GM12873 (cell line): Measurements from ENCODE around the gene TTC31.

Experiments
- CTCF ChIP-seq: IDR thresholded peaks from 2 replicates; pipeline ENCODE4 v1.5.1; 2012; ENCODE audit warnings: low read depth, mild to moderate bottlenecking, moderate library complexity, low read length, control low read depth; ENCODE audit not compliant: insufficient read depth; ENCODE audit errors: missing control alignments

The TTC31 gene

GRCh38 chr2:74482801-74483674 is at the start of gene TTC31, which contains the start of gene CCDC142:
TTC31 (plus strand) TSS chr2:74483081; CDS start chr2:74483096, 15 bp downstream.
CCDC142 (minus strand) TSS chr2:74482998; CDS start chr2:74482837, 161 bp downstream.
- peak; percentile 94 for TF ChIP-seq CTCF

GRCh38 chr2:74436111-74436805 is 46.6 kb upstream of the TTC31 start:
- TF ChIP-seq CTCF, result no peak

DNA sequence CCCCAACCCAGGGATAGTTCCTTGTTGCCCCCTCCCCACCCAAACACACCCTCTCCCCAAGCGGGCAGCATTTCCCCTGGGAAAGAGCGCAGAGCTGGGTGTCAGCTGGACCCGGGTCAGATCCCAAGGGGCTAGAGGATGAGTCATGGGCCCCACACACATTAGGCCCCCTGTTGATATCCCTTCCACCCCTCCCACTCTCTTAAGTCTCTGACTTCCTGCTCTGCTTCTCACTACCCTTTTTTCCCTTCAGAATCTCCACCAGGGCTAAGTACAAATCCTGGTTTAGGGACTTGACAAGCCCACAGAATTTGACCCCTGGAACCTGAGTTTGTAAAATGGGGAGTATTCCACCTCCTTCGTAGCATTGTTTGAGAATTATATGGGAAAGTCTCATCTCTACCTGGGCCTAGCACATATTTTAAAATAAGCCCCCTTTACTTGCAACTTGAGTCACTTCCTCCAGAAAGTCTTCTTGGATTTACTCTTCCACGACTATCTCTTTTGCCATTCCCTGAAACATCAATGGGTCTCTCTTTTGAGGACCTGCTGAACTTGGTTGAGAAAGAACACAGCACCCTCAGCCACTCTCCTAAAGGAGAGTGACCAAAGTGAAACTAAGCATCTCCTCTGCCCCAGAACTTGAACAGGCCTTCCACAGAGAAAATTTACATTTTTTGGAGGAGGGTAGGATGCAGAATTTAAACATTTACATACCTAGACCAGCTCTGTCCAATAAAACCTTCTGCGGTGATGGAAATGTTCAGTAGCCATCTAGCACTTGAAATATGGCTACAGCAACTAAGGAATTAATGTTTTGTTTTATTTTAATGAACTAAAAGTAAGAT is 45.8 kb upstream of the TTC31 start:
- TF ChIP-seq CTCF, result no peak

DNA sequence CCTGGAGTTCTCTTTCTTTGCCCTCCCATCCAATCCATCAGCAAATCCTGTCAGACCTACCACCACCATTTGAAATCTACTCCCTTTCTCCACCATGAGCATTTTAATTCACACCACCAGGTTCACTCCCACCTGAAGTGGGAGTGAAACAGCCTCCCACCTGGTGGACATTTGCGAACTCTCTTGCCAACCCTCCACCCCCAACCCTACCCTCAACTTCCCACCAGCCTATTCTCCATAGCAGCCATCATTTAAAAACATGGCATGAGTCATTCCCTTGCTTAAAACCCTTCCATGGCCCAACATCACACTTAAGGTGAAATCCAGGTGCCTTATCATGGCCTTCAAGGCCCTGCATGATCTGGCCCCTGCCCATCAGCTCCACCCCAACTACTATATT is 44.6 kb upstream of the TTC31 start:
- no peak for TF ChIP-seq CTCF

GRCh38 chr2:74439373-74439772 is 43.5 kb upstream of the TTC31 start:
- no peak for TF ChIP-seq CTCF

- TF ChIP-seq CTCF, result no peak
Observed at GRCh38 chr2:74439803-74440377, 43.0 kb upstream of the TTC31 start.
